KMS-11 (cell line): ENCODE measurements around the gene COPB2.

Experiments
- H2AFZ ChIP-seq: fragments of 200-600 bp; sonication (generic); 2 replicates; pipeline ENCODE4 v1.6.1; 2016; ENCODE audit warnings: antibody characterized with exemption, mixed run types, low read depth
- H3K27ac ChIP-seq: fragments of 200-600 bp; sonication (generic); 2 replicates; pipeline ENCODE4 v1.6.1; 2016; ENCODE audit warnings: mild to moderate bottlenecking, mixed run types
- H3K27me3 ChIP-seq: fragments of 200-600 bp; sonication (generic); 2 replicates; pipeline ENCODE4 v1.6.1; 2017; ENCODE audit warnings: mild to moderate bottlenecking, low read depth, mixed run types, moderate library complexity; ENCODE audit not compliant: insufficient read depth
- H3K36me3 ChIP-seq: fragments of 200-600 bp; sonication (generic); 2 replicates; pipeline ENCODE4 v1.6.1; 2017; ENCODE audit warnings: mild to moderate bottlenecking, mixed run types; ENCODE audit not compliant: insufficient read depth
- H3K4me1 ChIP-seq: fragments of 200-600 bp; sonication (generic); 2 replicates; pipeline ENCODE4 v1.6.1; 2016; ENCODE audit warnings: mild to moderate bottlenecking, low read depth, mixed run types; ENCODE audit not compliant: poor library complexity, severe bottlenecking
- H3K4me2 ChIP-seq: fragments of 200-600 bp; sonication (generic); 2 replicates; pipeline ENCODE4 v1.7.0; 2016; ENCODE audit warnings: mild to moderate bottlenecking, mixed run types
- H3K4me3 ChIP-seq: fragments of 200-600 bp; sonication (generic); IDR thresholded peaks from 2 replicates; pipeline ENCODE4 v1.6.1; 2017; ENCODE audit warnings: low read depth, low read length, mixed read lengths; ENCODE audit not compliant: insufficient read depth
- H3K79me2 ChIP-seq: fragments of 200-600 bp; sonication (generic); 2 replicates; pipeline ENCODE4 v1.6.1; 2016; ENCODE audit warnings: low read depth, mixed run types; ENCODE audit not compliant: insufficient read depth
- H3K9ac ChIP-seq: fragments of 200-600 bp; sonication (generic); 2 replicates; pipeline ENCODE4 v1.6.1; 2016; ENCODE audit warnings: mild to moderate bottlenecking, mixed run types
- H4K20me1 ChIP-seq: fragments of 200-600 bp; sonication (generic); 2 replicates; pipeline ENCODE4 v1.6.1; 2016; ENCODE audit warnings: mild to moderate bottlenecking, mixed run types; ENCODE audit not compliant: insufficient read depth
- TF ChIP-seq, protein P1 (sequence below): fragments of 200-600 bp; sonication (generic); conservative IDR thresholded peaks from 2 replicates; pipeline ENCODE4 v1.6.1; 2017; ENCODE audit warnings: low read depth, mild to moderate bottlenecking, antibody characterized with exemption, low read length, moderate library complexity, mixed read lengths

Gene COPB2

DNA sequence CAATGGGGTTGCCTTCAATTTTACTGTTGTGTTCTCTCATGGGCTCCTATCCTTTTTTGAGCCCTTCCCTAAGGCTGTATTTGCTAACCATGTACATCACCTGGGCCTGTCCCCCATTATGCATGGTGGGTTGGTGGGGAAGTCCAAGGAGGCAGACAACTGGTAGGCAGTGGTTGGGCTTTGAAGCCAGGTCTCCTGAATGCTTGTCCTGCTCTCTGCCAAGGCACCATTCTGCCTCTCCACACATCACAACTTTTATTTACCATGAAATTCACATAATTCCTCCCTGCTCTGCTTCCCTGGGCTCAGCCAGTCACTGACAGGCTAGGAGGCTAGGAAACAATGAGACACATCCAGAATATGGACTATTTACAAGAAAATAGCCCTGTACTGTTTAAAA lies 41.0 kb upstream of the COPB2 start:
- TF ChIP-seq, protein P1, sequence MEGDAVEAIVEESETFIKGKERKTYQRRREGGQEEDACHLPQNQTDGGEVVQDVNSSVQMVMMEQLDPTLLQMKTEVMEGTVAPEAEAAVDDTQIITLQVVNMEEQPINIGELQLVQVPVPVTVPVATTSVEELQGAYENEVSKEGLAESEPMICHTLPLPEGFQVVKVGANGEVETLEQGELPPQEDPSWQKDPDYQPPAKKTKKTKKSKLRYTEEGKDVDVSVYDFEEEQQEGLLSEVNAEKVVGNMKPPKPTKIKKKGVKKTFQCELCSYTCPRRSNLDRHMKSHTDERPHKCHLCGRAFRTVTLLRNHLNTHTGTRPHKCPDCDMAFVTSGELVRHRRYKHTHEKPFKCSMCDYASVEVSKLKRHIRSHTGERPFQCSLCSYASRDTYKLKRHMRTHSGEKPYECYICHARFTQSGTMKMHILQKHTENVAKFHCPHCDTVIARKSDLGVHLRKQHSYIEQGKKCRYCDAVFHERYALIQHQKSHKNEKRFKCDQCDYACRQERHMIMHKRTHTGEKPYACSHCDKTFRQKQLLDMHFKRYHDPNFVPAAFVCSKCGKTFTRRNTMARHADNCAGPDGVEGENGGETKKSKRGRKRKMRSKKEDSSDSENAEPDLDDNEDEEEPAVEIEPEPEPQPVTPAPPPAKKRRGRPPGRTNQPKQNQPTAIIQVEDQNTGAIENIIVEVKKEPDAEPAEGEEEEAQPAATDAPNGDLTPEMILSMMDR, result no peak
- Histone ChIP-seq H3K79me2 (no peaks in the 10 kb centered on the region), H3K27ac (no peak overlapping the region), H3K27me3 (no peaks in the 10 kb centered on the region), H3K4me3 (no peak overlapping the region), H3K9ac (no peak overlapping the region), H2AFZ (no peak overlapping the region), H3K36me3 (no peaks in the 10 kb centered on the region), H4K20me1 (no peaks in the 10 kb centered on the region), H3K4me1 (peaks cover 20% of the 10 kb centered on the region), H3K4me2 (no peak overlapping the region)

DNA sequence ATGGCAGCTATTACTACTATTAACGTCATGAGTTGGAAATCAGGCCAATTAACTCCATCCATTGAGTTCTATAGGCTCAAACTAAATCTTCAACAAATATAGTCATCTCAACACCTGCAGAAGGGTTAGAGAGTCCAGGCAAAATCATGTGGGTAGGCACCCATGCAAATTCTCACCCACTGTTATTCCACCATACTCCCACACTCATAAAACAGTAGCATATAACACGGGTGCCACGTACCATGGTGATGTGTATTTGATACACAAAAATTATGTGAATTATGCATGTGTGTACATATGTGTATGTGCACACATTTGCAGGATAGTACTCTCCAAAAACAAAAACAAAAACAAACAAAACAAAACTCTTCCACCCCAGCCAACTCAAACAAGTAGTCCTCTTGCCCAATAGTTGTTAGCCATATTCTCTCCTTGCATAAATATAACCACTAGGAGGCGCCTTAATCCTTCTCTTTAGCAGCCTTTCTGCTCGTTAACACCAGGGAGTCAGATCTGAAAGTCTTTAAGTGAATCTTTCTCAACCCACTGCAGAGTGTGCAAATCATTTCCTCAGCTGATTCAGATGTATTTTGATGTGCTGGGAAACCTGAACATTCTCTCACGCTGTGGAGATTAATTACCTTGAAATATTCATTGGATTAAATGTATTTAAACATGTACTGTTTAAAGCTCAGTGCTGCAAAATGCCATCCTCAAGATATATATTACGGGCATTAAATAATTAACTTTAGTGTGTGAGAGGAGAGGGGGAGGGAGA lies 38.0 kb upstream of the COPB2 start:
- Histone ChIP-seq H3K79me2 (no peaks in the 10 kb centered on the region), H3K9ac (no peak overlapping the region), H3K4me3 (no peak overlapping the region), H3K27ac (no peak overlapping the region), H3K27me3 (no peaks in the 10 kb centered on the region), H2AFZ (no peak overlapping the region), H3K36me3 (no peaks in the 10 kb centered on the region), H4K20me1 (no peaks in the 10 kb centered on the region), H3K4me2 (peak overlapping the region; percentile 38), H3K4me1 (peaks cover 20% of the 10 kb centered on the region)
- TF ChIP-seq, protein P1, result peak; percentile 90

DNA sequence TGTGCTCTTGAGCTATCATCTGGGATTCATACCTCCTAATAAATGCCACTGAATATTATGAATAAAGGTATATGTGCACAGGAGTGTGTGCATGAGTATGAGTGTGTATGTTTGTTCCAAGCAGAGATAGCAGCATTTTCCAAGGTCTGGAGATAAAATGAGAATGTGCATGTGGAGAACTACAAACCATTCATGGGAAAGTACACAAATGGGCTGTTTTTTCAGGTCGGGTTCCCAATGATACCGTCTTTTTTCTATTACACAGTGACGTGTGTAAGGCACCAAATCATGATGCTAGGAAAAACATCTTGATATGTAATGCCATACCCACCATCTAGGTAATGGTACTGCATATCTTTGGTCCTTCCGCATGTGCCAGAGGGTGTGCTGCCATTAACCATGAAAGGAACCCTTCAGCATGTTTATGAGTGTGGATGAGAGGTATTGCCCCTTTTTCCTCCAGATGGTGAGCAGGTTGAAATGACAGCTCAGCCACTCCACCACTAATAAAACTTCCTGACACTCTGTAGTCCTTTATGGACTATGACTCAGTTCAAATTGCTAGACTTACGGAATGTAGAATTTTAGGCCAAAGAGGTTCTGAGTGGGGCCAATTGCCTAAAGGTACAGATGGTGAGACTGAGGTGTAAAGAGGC lies 36.4 kb upstream of the COPB2 start:
- Histone ChIP-seq H3K4me3 (no peak overlapping the region), H3K27ac (no peak overlapping the region), H3K79me2 (no peaks in the 10 kb centered on the region), H3K9ac (no peak overlapping the region), H3K4me2 (no peak overlapping the region), H4K20me1 (no peaks in the 10 kb centered on the region), H3K36me3 (no peaks in the 10 kb centered on the region), H3K4me1 (peaks cover 27% of the 10 kb centered on the region), H3K27me3 (no peaks in the 10 kb centered on the region), H2AFZ (no peak overlapping the region)
- TF ChIP-seq, protein P1, result no peak

DNA sequence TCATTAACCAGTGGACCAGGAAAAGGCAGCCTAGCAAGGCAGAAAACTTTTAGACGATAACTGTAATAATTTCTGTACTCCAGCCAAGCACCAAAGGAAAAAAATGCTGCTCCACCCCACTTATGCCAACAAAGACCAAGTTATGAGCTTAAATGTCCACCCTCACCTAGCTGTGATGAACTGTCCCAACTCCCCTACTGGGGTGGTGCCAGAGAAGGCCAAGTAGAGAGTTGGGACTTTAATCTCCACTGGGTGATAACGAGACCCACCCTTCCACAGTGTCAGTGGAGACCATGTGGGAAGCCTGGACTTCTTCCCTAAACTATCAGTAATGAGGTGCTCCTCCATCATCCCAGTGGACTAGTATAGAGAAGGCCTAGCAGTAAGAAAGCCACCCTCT lies 33.8 kb upstream of the COPB2 start:
- Histone ChIP-seq H3K4me1 (peaks cover 23% of the 10 kb centered on the region), H3K79me2 (no peaks in the 10 kb centered on the region), H3K36me3 (no peaks in the 10 kb centered on the region), H2AFZ (no peak overlapping the region), H3K27me3 (no peaks in the 10 kb centered on the region), H3K4me2 (no peak overlapping the region), H3K9ac (no peak overlapping the region), H4K20me1 (no peaks in the 10 kb centered on the region), H3K4me3 (no peak overlapping the region), H3K27ac (no peak overlapping the region)
- TF ChIP-seq, protein P1, result no peak
